PFSK-1 (cell line): Measurements from ENCODE around the gene SUCLG2.

Source experiments
- POLR2AphosphoS5 ChIP-seq: IDR thresholded peaks from 2 replicates; pipeline ENCODE4 v1.6.1; 2012; ENCODE audit warnings: low read depth, mild to moderate bottlenecking, control low read depth, low read length, moderate library complexity
- TAF1 ChIP-seq: IDR thresholded peaks from 2 replicates; pipeline ENCODE4 v1.6.1; 2012; ENCODE audit warnings: low read length, control low read depth, borderline replicate concordance; ENCODE audit not compliant: insufficient read depth

DNA sequence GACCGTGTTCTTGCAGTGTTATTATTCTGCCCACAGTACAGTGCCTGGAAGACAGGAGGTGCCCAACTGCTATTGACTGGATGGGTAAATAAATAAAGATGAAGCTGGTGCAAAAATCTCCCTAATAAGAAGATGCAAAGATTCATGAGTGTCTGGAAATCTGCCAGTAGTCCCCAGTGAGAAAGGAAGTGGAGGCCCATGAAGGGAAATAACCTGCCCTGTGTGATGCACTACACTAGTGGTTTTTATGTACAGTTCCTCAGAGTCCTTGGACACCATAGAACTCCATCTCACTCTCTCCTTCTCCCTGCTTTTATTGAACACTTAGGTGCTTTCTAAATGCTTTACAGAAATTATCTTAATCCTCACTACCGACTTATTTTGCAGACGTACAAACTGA, 8.3 kb upstream of the SUCLG2 start:
- no peak for TF ChIP-seq POLR2AphosphoS5
- no peak for TF ChIP-seq TAF1
